Bronchial epithelial cell (primary cell): ENCODE results near the gene PCDHA9. TPM values are rescaled to one million over a fixed set of nuclear protein-coding genes. Genes with fewer than 3 reads are reported as not detected.
"Not testable (repeated sequence)": the region's sequence is repeated elsewhere in the genome, so short reads cannot be mapped to it uniquely, and the experiment has no call there.

Experiments
- DNase-seq: peaks from one replicate; pipeline ENCODE4 v3.0.0-alpha.2; 2010; ENCODE audit warnings: low read depth
- FAIRE-seq: peaks from 2 replicates; lab custom pipeline; 2011; peaks lifted over from hg19 to GRCh38; lab: Jason Lieb, UNC
- H3K27me3 ChIP-seq: 2 replicates; pipeline ENCODE4 v1.5.1; 2011; ENCODE audit warnings: low read length; ENCODE audit not compliant: control insufficient read depth, insufficient read depth
- H3K36me3 ChIP-seq: 2 replicates; pipeline ENCODE4 v1.5.1; 2011; ENCODE audit warnings: low read length; ENCODE audit not compliant: control insufficient read depth, insufficient read depth
- H3K4me3 ChIP-seq: 2 replicates; pipeline ENCODE4 v1.5.1; 2011; ENCODE audit warnings: mild to moderate bottlenecking, low read depth, low read length, control low read depth
- CTCF ChIP-seq: IDR thresholded peaks from 2 replicates; pipeline ENCODE4 v1.5.1; 2011; ENCODE audit warnings: mild to moderate bottlenecking, moderate library complexity, low read length, control low read depth, inconsistent platforms; ENCODE audit not compliant: insufficient read depth, severe bottlenecking
- total RNA-seq: library from RNA; depleted of rRNA; stranded (reverse); fragments of >200 nt; gene quantifications from 2 replicates; pipeline ENCODE4 v1.2.1, GENCODE V29; 2014

PCDHA9 gene, protein sequence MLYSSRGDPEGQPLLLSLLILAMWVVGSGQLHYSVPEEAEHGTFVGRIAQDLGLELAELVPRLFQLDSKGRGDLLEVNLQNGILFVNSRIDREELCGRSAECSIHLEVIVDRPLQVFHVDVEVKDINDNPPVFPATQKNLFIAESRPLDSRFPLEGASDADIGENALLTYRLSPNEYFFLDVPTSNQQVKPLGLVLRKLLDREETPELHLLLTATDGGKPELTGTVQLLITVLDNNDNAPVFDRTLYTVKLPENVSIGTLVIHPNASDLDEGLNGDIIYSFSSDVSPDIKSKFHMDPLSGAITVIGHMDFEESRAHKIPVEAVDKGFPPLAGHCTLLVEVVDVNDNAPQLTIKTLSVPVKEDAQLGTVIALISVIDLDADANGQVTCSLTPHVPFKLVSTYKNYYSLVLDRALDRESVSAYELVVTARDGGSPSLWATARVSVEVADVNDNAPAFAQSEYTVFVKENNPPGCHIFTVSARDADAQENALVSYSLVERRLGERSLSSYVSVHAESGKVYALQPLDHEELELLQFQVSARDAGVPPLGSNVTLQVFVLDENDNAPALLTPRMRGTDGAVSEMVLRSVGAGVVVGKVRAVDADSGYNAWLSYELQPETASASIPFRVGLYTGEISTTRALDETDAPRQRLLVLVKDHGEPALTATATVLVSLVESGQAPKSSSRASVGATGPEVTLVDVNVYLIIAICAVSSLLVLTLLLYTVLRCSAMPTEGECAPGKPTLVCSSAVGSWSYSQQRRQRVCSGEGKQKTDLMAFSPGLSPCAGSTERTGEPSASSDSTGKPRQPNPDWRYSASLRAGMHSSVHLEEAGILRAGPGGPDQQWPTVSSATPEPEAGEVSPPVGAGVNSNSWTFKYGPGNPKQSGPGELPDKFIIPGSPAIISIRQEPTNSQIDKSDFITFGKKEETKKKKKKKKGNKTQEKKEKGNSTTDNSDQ
- total RNA-seq = under 0.01 TPM in 2 replicates

DNA sequence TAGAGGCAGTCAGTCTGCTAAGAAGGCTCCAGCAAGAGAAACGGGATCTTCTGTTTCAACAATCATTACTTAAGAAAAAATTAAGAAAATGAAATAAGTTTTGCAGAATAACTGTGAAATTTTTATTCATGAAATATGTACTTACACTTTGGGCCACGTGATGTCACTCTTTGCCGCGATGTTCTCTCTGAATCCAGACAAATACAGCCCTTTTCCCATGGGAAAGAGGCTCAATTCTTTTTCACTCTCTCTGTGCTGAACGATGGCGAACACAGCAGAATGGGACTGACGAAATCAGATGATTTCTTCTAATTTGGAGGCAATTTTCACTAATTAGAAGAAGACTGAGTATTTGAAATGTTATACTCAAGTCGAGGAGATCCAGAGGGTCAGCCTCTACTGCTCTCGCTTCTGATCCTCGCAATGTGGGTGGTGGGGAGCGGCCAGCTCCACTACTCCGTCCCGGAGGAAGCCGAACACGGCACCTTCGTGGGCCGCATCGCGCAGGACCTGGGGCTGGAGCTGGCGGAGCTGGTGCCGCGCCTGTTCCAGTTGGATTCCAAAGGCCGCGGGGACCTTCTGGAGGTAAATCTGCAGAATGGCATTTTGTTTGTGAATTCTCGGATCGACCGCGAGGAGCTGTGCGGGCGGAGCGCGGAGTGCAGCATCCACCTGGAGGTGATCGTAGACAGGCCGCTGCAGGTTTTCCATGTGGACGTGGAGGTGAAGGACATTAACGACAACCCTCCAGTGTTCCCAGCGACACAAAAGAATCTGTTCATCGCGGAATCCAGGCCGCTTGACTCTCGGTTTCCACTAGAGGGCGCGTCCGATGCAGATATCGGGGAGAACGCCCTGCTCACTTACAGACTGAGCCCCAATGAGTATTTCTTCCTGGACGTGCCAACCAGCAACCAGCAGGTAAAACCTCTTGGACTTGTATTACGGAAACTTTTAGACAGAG lies at the start of gene PCDHA9:
TSS of gene PCDHA9 (plus strand) at position 244 of the 964 bp plus-strand sequence. CDS start at position 358, 114 bp downstream.
- not testable (repeated sequence) for H3K4me3 ChIP-seq, H3K27me3 ChIP-seq, H3K36me3 ChIP-seq, DNase-seq, FAIRE-seq

DNA sequence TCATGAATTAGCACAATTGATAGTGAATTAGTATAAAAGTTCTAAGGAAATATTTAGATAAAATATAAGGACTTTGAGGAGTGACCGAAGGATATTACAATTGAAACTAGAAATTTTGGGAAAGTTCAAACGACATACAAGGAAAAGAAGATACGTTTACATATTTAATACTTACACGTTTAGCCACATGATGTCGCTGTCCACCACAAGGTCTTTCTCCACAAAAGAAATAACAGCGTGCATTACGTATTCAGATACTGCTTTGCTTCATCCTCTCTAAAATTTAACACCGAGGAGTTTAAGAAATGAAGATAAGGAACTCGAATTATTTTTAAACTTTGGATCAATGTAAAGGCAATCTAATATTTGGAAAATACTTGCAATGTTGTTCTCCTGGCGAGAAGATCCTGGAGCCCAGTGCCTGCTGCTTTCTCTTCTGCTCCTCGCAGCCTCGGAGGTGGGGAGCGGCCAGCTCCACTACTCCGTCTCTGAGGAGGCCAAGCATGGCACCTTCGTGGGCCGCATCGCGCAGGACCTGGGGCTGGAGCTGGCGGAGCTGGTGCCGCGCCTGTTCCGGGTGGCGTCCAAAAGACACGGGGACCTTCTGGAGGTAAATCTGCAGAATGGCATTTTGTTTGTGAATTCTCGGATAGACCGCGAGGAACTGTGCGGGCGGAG lies 47.2 kb upstream of the PCDHA9 start, which contains the start of gene PCDHA3:
TSS of gene PCDHA3 (plus strand) at position 242 of the 678 bp plus-strand sequence.
- TF ChIP-seq CTCF = peak; percentile 2
- H3K36me3 ChIP-seq = no peaks in the 10 kb centered on the region
- no peak for FAIRE-seq
- DNase-seq = peak; percentile 13
- H3K27me3 ChIP-seq = no peaks in the 10 kb centered on the region
- H3K4me3 ChIP-seq = no peak within 1 kb of the TSS

- Histone ChIP-seq H3K36me3 (no peaks in the 10 kb centered on the region), H3K4me3 (no peak overlapping the region), H3K27me3 (no peaks in the 10 kb centered on the region)
- no peak for DNase-seq
- no peak for FAIRE-seq
- TF ChIP-seq CTCF = no peak
These were observed 46.7 kb upstream of the PCDHA9 start for GRCh38 chr5:140801494-140801841.

GRCh38 chr5:140802381-140802780 lies 45.8 kb upstream of the PCDHA9 start:
- FAIRE-seq = not testable (repeated sequence)

DNA sequence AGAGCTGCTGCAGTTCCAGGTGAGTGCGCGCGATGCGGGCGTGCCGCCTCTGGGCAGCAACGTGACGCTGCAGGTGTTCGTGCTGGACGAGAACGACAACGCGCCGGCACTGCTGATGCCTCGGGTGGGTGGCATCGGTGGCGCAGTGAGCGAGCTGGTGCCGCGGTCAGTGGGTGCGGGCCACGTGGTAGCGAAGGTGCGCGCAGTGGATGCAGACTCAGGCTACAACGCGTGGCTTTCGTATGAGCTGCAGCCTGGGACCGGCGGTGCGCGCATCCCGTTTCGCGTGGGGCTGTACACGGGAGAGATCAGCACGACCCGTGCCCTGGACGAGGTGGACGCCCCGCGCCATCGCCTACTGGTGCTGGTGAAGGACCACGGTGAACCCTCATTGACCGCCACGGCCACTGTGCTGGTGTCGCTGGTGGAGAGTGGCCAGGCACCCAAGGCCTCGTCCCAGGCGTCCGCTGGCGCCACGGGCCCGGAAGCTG lies 45.4 kb upstream of the PCDHA9 start:
- FAIRE-seq = no peak
- TF ChIP-seq CTCF = no peak
- no peaks in the 10 kb centered on the region for H3K36me3 ChIP-seq
- no peaks in the 10 kb centered on the region for H3K27me3 ChIP-seq
- DNase-seq = no peak
- no peak overlapping the region for H3K4me3 ChIP-seq

More at GRCh38 chr5:140802381-140802780, 45.8 kb upstream of the PCDHA9 start:
- H3K27me3 ChIP-seq, DNase-seq, H3K36me3 ChIP-seq, H3K4me3 ChIP-seq: not testable (repeated sequence)
